TTC549 (cell line): Measurements from ENCODE around the gene LRRC47.
"Not testable (repeated sequence)": the region's sequence is repeated elsewhere in the genome, so short reads cannot be mapped to it uniquely, and the experiment has no call there.

Experiments used
- FAIRE-seq: peaks from 2 replicates; lab custom pipeline; 2012; peaks lifted over from hg19 to GRCh38; lab: Jason Lieb, UNC

LRRC47 gene

GRCh38 chr1:3771108-3772026 lies 24.9 kb downstream of the LRRC47 start:
- FAIRE-seq, result no peak

GRCh38 chr1:3770047-3770765 lies 26.1 kb downstream of the LRRC47 start:
- no peak for FAIRE-seq

- no peak for FAIRE-seq
These were observed 27.4 kb downstream of the LRRC47 start for GRCh38 chr1:3768811-3769390.

GRCh38 chr1:3767328-3767925 lies 28.9 kb downstream of the LRRC47 start:
- FAIRE-seq, result no peak

GRCh38 chr1:3763351-3764125 lies 32.8 kb downstream of the LRRC47 start:
- FAIRE-seq, result no peak

- FAIRE-seq, result no peak
These were observed 33.4 kb downstream of the LRRC47 start for GRCh38 chr1:3762873-3763228.

- no peak for FAIRE-seq
These were observed 34.0 kb downstream of the LRRC47 start for GRCh38 chr1:3762151-3762872.

- no peak for FAIRE-seq
These were observed 34.8 kb downstream of the LRRC47 start for GRCh38 chr1:3761296-3762010.

GRCh38 chr1:3759796-3760195 lies 36.5 kb downstream of the LRRC47 start:
- no peak for FAIRE-seq

GRCh38 chr1:3759164-3759563 lies 37.1 kb downstream of the LRRC47 start:
- no peak for FAIRE-seq

- no peak for FAIRE-seq
These were observed 39.9 kb downstream of the LRRC47 start for GRCh38 chr1:3756394-3756793.

- FAIRE-seq, result no peak
These were observed 42.4 kb downstream of the LRRC47 start for GRCh38 chr1:3753656-3754454.

- no peak for FAIRE-seq
These were observed 43.8 kb downstream of the LRRC47 start, which contains the start of gene CCDC27 for GRCh38 chr1:3752400-3752945. TSS of gene CCDC27 (plus strand) at chr1:3752450. CDS start at chr1:3752482, 32 bp downstream.

GRCh38 chr1:3750741-3751140 lies 45.6 kb downstream of the LRRC47 start:
- FAIRE-seq, result no peak

- no peak for FAIRE-seq
These were observed 46.8 kb downstream of the LRRC47 start for GRCh38 chr1:3749512-3749911.

- not testable (repeated sequence) for FAIRE-seq
These were observed 47.9 kb downstream of the LRRC47 start for GRCh38 chr1:3748316-3748900.

- no peak for FAIRE-seq
These were observed 48.4 kb downstream of the LRRC47 start for GRCh38 chr1:3747903-3748302.

GRCh38 chr1:3747522-3747848 lies 48.8 kb downstream of the LRRC47 start:
- FAIRE-seq, result no peak
